ENCODE measurements around the gene RIPOR3.
"Not testable (repeated sequence)": the region's sequence is repeated elsewhere in the genome, so short reads cannot be mapped to it uniquely, and the experiment has no call there.

RIPOR3 gene

GRCh38 chr20:50602432-50603088 is 88.8 kb downstream of the RIPOR3 start:
- no peak for TF ChIP-seq CTCF (conservative IDR thresholded peaks at IDR 0.05; ENCODE audit: low read depth, low read length)
- H3K4me3 ChIP-seq (ENCODE audit: low read length): no peak overlapping the region
- no peak for DNase-seq (ENCODE audit: low read depth)

- TF ChIP-seq CTCF (conservative IDR thresholded peaks at IDR 0.05; ENCODE audit: low read depth, low read length): no peak
- no peak for DNase-seq (ENCODE audit: low read depth)
- no peak overlapping the region for H3K4me3 ChIP-seq (ENCODE audit: low read length)
These were observed 89.6 kb downstream of the RIPOR3 start for GRCh38 chr20:50601511-50602431.

- H3K4me3 ChIP-seq (ENCODE audit: low read length): no peak overlapping the region
- no peak for DNase-seq (ENCODE audit: low read depth)
- no peak for TF ChIP-seq CTCF (conservative IDR thresholded peaks at IDR 0.05; ENCODE audit: low read depth, low read length)
These were observed 91.0 kb downstream of the RIPOR3 start for GRCh38 chr20:50600281-50600895.

- DNase-seq (ENCODE audit: low read depth); H3K4me3 ChIP-seq (ENCODE audit: low read length): not testable (repeated sequence)
These were observed 92.6 kb downstream of the RIPOR3 start for GRCh38 chr20:50598768-50599167.

- H3K4me3 ChIP-seq (ENCODE audit: low read length): no peak overlapping the region
- no peak for DNase-seq (ENCODE audit: low read depth)
- no peak for TF ChIP-seq CTCF (conservative IDR thresholded peaks at IDR 0.05; ENCODE audit: low read depth, low read length)
These were observed 93.3 kb downstream of the RIPOR3 start for GRCh38 chr20:50598074-50598473.

GRCh38 chr20:50597406-50597969 is 93.9 kb downstream of the RIPOR3 start:
- DNase-seq (ENCODE audit: low read depth): no peak
- no peak for TF ChIP-seq CTCF (conservative IDR thresholded peaks at IDR 0.05; ENCODE audit: low read depth, low read length)

GRCh38 chr20:50596694-50597021 is 94.7 kb downstream of the RIPOR3 start:
- DNase-seq (ENCODE audit: low read depth): no peak
- no peak for TF ChIP-seq CTCF (conservative IDR thresholded peaks at IDR 0.05; ENCODE audit: low read depth, low read length)
- no peak overlapping the region for H3K4me3 ChIP-seq (ENCODE audit: low read length)

More at GRCh38 chr20:50597406-50597969, 93.9 kb downstream of the RIPOR3 start:
- H3K4me3 ChIP-seq (ENCODE audit: low read length): no peak overlapping the region

All from retinal pigment epithelial cell (primary cell).